ENCODE measurements around the gene TPSG1.

Gene TPSG1

GRCh38 chr16:1265826-1266225 lies 40.8 kb upstream of the TPSG1 start:
- H3K4me1 ChIP-seq (ENCODE audit: insufficient read depth, low read length, severe bottlenecking): no peaks in the 10 kb centered on the region
- H3K9me3 ChIP-seq (ENCODE audit: low read length): no peaks in the 10 kb centered on the region
- H4K20me1 ChIP-seq (ENCODE audit: insufficient read depth, low read length): no peaks in the 10 kb centered on the region
- H3K9me2 ChIP-seq (ENCODE audit: low read depth, low read length): no peaks in the 10 kb centered on the region
- TF ChIP-seq, protein P1, sequence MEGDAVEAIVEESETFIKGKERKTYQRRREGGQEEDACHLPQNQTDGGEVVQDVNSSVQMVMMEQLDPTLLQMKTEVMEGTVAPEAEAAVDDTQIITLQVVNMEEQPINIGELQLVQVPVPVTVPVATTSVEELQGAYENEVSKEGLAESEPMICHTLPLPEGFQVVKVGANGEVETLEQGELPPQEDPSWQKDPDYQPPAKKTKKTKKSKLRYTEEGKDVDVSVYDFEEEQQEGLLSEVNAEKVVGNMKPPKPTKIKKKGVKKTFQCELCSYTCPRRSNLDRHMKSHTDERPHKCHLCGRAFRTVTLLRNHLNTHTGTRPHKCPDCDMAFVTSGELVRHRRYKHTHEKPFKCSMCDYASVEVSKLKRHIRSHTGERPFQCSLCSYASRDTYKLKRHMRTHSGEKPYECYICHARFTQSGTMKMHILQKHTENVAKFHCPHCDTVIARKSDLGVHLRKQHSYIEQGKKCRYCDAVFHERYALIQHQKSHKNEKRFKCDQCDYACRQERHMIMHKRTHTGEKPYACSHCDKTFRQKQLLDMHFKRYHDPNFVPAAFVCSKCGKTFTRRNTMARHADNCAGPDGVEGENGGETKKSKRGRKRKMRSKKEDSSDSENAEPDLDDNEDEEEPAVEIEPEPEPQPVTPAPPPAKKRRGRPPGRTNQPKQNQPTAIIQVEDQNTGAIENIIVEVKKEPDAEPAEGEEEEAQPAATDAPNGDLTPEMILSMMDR (IDR thresholded peaks at IDR 0.05; ENCODE audit: low read length): no peak
- no peak for TF ChIP-seq EZH2 (IDR thresholded peaks at IDR 0.05; ENCODE audit: borderline replicate concordance, low read length)
- H3F3A ChIP-seq (ENCODE audit: insufficient read depth, low read length): no peaks in the 10 kb centered on the region
- no peak overlapping the region for H3K4me3 ChIP-seq (ENCODE audit: low read depth, low read length, poor library complexity, severe bottlenecking)
- H3K27ac ChIP-seq (ENCODE audit: low read depth, low read length, poor library complexity, severe bottlenecking): no peak overlapping the region
- H3K36me3 ChIP-seq (ENCODE audit: insufficient read depth, low read length): no peaks in the 10 kb centered on the region
- no peak overlapping the region for H2AFZ ChIP-seq (ENCODE audit: low read length)
- H3K27me3 ChIP-seq (ENCODE audit: insufficient read depth, low read length): no peaks in the 10 kb centered on the region
- no peak overlapping the region for H3K4me2 ChIP-seq (ENCODE audit: low read length)
- no peak overlapping the region for H3K9ac ChIP-seq (ENCODE audit: low read length)
- H3K79me2 ChIP-seq (ENCODE audit: insufficient read depth, low read length): no peaks in the 10 kb centered on the region

DNA sequence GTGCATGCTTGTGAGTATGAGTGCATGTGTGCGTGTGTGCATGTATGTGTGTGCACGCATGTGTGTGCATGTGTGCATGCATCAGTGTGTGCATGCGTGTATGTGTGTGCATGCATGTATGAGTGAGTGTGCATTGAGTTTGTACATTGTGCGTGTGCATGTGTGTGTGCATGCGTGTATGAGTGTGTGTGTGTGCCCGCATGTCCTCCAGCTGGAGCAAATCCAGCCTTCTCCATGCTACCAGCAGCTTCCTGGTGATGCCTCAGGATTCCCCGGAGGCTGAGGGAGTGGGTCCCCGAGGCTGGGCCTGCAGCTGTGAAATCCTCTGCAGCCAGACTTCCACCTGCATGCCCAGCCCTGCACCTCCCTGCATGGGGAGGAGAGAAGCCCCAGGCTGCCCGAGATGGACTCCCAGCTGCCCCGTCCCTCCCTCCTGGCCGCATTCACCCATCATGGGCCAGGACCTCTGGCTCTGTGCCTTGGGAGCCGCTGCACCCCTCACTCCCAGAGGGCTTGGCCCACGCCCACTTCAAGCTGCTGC lies 40.1 kb upstream of the TPSG1 start:
- Histone ChIP-seq H3F3A (ENCODE audit: insufficient read depth, low read length) (no peaks in the 10 kb centered on the region), H3K4me2 (ENCODE audit: low read length) (no peak overlapping the region), H3K27me3 (ENCODE audit: insufficient read depth, low read length) (no peaks in the 10 kb centered on the region), H3K79me2 (ENCODE audit: insufficient read depth, low read length) (no peaks in the 10 kb centered on the region), H2AFZ (ENCODE audit: low read length) (no peak overlapping the region), H3K9me2 (ENCODE audit: low read depth, low read length) (no peaks in the 10 kb centered on the region), H3K4me1 (ENCODE audit: insufficient read depth, low read length, severe bottlenecking) (no peaks in the 10 kb centered on the region), H3K9me3 (ENCODE audit: low read length) (no peaks in the 10 kb centered on the region), H4K20me1 (ENCODE audit: insufficient read depth, low read length) (no peaks in the 10 kb centered on the region), H3K27ac (ENCODE audit: low read depth, low read length, poor library complexity, severe bottlenecking) (no peak overlapping the region), H3K4me3 (ENCODE audit: low read depth, low read length, poor library complexity, severe bottlenecking) (no peak overlapping the region), H3K9ac (ENCODE audit: low read length) (no peak overlapping the region), H3K36me3 (ENCODE audit: insufficient read depth, low read length) (no peaks in the 10 kb centered on the region)
- TF ChIP-seq, protein P1 (IDR thresholded peaks at IDR 0.05; ENCODE audit: low read length): no peak
- TF ChIP-seq EZH2 (IDR thresholded peaks at IDR 0.05; ENCODE audit: borderline replicate concordance, low read length): no peak

DNA sequence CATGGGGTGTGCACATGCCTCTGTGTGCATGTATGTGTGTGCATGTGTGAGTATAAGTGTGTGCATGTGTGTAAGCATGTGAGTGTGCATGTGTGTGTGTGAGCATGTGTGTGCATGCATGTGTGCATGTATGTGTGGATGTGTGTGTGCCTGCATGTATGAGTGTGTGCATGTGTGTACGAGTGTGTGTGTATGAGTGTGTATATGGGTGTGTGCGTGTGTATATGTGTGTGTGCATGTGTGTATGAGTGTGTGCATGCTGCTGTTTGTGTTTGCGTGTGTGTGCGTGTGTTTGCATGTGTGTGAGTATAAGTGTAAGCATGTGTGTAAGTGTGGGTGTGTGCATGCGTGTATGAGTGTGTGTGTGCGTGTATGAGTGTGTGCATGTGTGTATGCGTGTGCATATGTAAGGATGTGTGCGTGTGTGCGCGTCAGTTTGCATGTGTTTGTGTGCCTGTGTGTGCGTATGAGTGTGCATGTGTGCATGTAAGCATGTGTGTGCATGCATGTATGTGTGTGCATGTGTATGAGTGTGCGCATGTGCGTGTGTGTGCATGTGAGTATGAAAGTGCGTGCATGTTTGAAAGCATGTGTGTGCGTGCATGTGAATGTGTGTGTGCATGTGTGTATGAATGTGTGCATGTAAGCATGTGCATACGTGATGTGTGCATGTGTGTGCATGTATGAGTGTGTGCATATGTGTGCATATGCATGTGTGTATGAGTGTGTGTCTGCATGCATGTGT lies 39.4 kb upstream of the TPSG1 start:
- H3K9ac ChIP-seq (ENCODE audit: low read length): no peak overlapping the region
- TF ChIP-seq, protein P1 (IDR thresholded peaks at IDR 0.05; ENCODE audit: low read length): no peak
- TF ChIP-seq EZH2 (IDR thresholded peaks at IDR 0.05; ENCODE audit: borderline replicate concordance, low read length): no peak
- no peaks in the 10 kb centered on the region for H3K79me2 ChIP-seq (ENCODE audit: insufficient read depth, low read length)
- H3F3A ChIP-seq (ENCODE audit: insufficient read depth, low read length): no peaks in the 10 kb centered on the region
- no peak overlapping the region for H3K4me3 ChIP-seq (ENCODE audit: low read depth, low read length, poor library complexity, severe bottlenecking)
- H3K9me3 ChIP-seq (ENCODE audit: low read length): no peaks in the 10 kb centered on the region
- no peaks in the 10 kb centered on the region for H3K4me1 ChIP-seq (ENCODE audit: insufficient read depth, low read length, severe bottlenecking)
- H3K36me3 ChIP-seq (ENCODE audit: insufficient read depth, low read length): no peaks in the 10 kb centered on the region
- no peaks in the 10 kb centered on the region for H3K9me2 ChIP-seq (ENCODE audit: low read depth, low read length)
- no peaks in the 10 kb centered on the region for H4K20me1 ChIP-seq (ENCODE audit: insufficient read depth, low read length)
- H3K27ac ChIP-seq (ENCODE audit: low read depth, low read length, poor library complexity, severe bottlenecking): no peak overlapping the region
- H3K4me2 ChIP-seq (ENCODE audit: low read length): no peak overlapping the region
- no peak overlapping the region for H2AFZ ChIP-seq (ENCODE audit: low read length)
- H3K27me3 ChIP-seq (ENCODE audit: insufficient read depth, low read length): no peaks in the 10 kb centered on the region
